ENCODE results near the gene COPZ1. TPM values are rescaled to one million over a fixed set of nuclear protein-coding genes. Genes with fewer than 3 reads are reported as not detected.
A peak's percentile ranks its signal among the peaks of the same experiment; 100 is the strongest.
"Not testable (repeated sequence)": the region's sequence is repeated elsewhere in the genome, so short reads cannot be mapped to it uniquely, and the experiment has no call there.

The COPZ1 gene, protein sequence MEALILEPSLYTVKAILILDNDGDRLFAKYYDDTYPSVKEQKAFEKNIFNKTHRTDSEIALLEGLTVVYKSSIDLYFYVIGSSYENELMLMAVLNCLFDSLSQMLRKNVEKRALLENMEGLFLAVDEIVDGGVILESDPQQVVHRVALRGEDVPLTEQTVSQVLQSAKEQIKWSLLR
- total RNA-seq: 100 to 1,000 TPM; 119 to 129 TPM
- long read RNA-seq, transcript COPZ1-201 (9 exons, 1,897 nt): major isoform, 84 of 99 reads
- long read RNA-seq, partial matches to known transcripts: 5 of 99 reads
- long read RNA-seq, other reads (novel, unspliced or antisense): 6 of 99 reads

- intact Hi-C loops (cut with DNase I, micrococcal nuclease): no loop called here
- DNase-seq: peak; percentile 96 to 97
- peak; percentile 96 for ATAC-seq
Observed at GRCh38 chr12:54324617-54325441, at the start of gene COPZ1. TSS of gene COPZ1 (plus strand) at chr12:54325131. CDS start at chr12:54325164, 33 bp downstream.

- intact Hi-C loops (cut with DNase I, micrococcal nuclease): no loop called here
- no peak for DNase-seq
- no peak for ATAC-seq
Observed at GRCh38 chr12:54276368-54276767, 48.6 kb upstream of the COPZ1 start.

DNA sequence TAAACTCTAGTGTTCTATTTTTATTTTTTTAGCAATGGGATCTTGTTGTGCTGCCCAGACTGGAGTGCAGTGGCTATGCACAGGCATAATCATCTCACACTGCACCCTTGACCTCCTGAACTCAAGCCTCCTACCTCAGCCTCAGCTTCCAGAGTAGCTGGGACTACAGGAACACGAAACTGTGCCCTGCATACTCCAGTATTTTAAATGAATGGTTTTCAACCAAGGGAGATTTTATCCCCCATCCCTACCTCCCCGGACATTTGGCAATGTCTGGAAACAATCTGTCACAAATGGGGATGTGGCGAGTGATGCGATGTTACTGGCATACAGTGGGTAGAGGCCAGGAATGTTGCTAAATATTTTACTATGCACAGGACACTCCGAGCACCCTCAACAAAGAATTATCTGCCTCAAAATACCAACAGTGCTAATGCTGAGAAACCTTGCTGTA is 47.1 kb upstream of the COPZ1 start:
- DNase-seq: no peak
- ATAC-seq: no peak
- intact Hi-C loops (cut with DNase I, micrococcal nuclease): no loop called here

GRCh38 chr12:54279227-54279631 is 45.7 kb upstream of the COPZ1 start:
- intact Hi-C loops (cut with DNase I, micrococcal nuclease): no loop called here
- ATAC-seq: no peak
- DNase-seq: no peak

GRCh38 chr12:54279632-54280467 is 45.1 kb upstream of the COPZ1 start, which contains the start of gene CBX5:
TSS of gene CBX5 (minus strand) at chr12:54280122. CDS start at chr12:54257650, 22,472 bp downstream.
- peak; percentile 99 for DNase-seq
- intact Hi-C loops (cut with DNase I, micrococcal nuclease): no loop called here
- ATAC-seq: peak; percentile 71

GRCh38 chr12:54280468-54281260 is 44.3 kb upstream of the COPZ1 start, which contains the start of gene HNRNPA1:
TSS of gene HNRNPA1 (plus strand) at chr12:54280726. CDS start at chr12:54280808, 82 bp downstream.
- intact Hi-C loops (cut with DNase I, micrococcal nuclease): no loop called here
- ATAC-seq (peak; percentile 82), DNase-seq (peak; percentile 91 to 99)

GRCh38 chr12:54281261-54281638 is 43.7 kb upstream of the COPZ1 start:
- intact Hi-C loops (cut with DNase I, micrococcal nuclease); DNase-seq; ATAC-seq: not testable (repeated sequence)

DNA sequence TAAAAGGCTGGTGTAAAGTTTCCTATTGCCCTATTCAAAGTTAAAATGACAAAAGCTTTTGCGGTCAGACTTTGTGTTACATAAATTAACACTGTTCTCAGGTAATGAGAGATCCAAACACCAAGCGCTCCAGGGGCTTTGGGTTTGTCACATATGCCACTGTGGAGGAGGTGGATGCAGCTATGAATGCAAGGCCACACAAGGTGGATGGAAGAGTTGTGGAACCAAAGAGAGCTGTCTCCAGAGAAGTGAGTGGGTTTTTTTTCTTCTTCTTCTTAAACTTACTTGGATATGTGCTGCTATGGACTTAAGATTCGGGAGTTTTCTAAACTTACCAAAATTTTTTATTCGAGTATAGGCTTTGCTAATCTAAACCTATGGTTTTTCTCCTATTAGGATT is 43.2 kb upstream of the COPZ1 start:
- intact Hi-C loops (cut with DNase I, micrococcal nuclease); ATAC-seq; DNase-seq: not testable (repeated sequence)

DNA sequence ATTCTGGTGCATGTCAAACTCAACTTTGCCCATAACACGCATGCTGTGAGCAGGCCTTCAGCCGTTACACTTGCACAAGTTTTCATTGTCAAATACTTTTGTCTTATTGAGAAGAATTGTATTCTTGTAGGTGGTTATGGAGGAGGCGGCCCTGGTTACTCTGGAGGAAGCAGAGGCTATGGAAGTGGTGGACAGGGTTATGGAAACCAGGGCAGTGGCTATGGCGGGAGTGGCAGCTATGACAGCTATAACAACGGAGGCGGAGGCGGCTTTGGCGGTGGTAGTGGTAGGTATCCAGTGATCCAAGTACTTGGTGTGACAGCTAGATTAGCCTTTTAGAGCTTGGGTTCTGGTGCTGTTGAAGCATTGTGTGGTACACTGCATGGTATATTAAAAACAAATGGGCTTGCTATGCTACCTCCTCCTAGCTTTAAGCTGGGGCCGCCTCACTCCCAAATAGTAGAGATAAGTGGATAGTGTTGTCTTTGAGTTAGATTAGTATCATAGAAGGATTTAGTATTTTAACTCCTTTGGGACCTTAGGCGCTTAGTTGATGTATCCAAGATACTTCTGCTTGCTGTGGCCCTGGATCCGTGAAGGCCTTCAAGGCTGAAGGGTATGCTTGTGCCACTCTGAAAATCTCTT is 41.9 kb upstream of the COPZ1 start:
- intact Hi-C loops (cut with DNase I, micrococcal nuclease): no loop called here
- no peak for ATAC-seq
- DNase-seq: peak in 1 of 2 donors; percentile 53

- ATAC-seq; DNase-seq; intact Hi-C loops (cut with DNase I, micrococcal nuclease): not testable (repeated sequence)
Observed at GRCh38 chr12:54284070-54284780, 40.7 kb upstream of the COPZ1 start.

- no peak for ATAC-seq
Observed at GRCh38 chr12:54285150-54286041, 39.5 kb upstream of the COPZ1 start.

GRCh38 chr12:54286042-54287030 is 38.6 kb upstream of the COPZ1 start:
- DNase-seq (no peak), ATAC-seq (peak; percentile 44)
- intact Hi-C loops (cut with DNase I, micrococcal nuclease): no loop called here

More at GRCh38 chr12:54285150-54286041, 39.5 kb upstream of the COPZ1 start:
- intact Hi-C loops (cut with DNase I, micrococcal nuclease): no loop called here
- DNase-seq: no peak

DNA sequence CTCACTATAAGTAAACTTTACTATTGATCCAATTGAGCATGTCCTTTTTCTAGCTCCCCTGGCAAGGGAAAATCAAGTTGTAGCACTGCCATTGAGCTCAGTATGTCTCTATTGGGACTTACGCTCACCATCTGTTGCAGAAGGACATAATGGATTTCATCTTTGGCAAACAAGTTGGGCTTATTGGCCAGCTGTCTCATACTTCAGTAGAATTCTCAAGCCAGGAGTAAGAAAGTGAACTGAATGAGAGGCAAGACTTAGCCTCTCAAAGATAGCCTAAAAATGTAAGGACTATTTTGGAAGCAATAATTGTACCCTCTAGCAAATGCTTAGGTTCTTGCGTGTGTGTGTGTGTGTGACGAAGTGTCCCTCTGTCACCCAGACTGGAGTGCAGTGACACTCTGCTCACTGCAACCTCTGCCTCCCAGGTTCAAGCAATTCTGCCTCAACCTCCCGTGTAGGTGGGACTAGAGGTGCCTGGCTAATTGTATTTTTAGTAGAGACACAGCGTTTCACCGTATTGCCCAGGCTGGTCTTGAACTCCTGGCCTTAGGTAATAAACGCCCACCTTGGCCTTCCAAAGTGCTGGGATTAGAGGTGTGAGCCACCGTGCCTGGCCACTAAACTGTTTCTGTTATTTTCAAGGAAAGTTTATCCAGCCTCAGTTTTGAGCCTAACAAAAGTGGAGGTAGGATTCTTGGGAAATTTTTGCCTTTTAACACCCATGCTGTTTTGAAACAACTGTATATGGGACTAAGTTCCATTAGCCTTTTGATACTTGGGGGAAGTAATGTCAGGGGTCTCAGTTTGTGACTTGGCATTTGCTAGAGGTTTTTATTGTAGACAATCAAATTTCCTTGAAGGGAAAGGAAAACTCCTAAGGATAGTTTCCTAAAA is 37.4 kb upstream of the COPZ1 start:
- ATAC-seq: peak; percentile 12
- intact Hi-C loops (cut with DNase I, micrococcal nuclease): no loop called here
- no peak for DNase-seq
